GM12878 (cell line): ENCODE measurements around the gene AGT. TPM values are rescaled to one million over a fixed set of nuclear protein-coding genes. Genes with fewer than 3 reads are reported as not detected.

Experiments used
- ATAC-seq: fragments of 200-7000 bp; cut with Tn5 transposase; 3 replicates; pipeline ENCODE4 v1.9.1; 2020; ENCODE audit warnings: mild to moderate bottlenecking, moderate library complexity
- BruUV-seq: library from RNA; stranded (reverse); fragments of 400-500 nt; replicated peaks from 2 replicates; lab custom pipeline; 2021; lab: Mats Ljungman, UMichigan
- CTCF ChIA-PET: fragments of 300-600 bp; sonication (Branson Sonifier 250); formaldehyde crosslinking; extraction: SDS; loops from one replicate; lab custom pipeline; 2021; ENCODE audit warnings: inconsistent platforms; lab: Yijun Ruan, JAX
- POLR2A ChIA-PET: fragments of 350-600 bp; formaldehyde crosslinking; extraction: SDS; loops from one replicate; lab custom pipeline; 2021; ENCODE audit warnings: inconsistent platforms; lab: Charles Lee
- RAD21 ChIA-PET: fragments of 300-600 bp; sonication (Branson Sonifier 250); formaldehyde crosslinking; loops from one replicate; lab custom pipeline; 2023; ENCODE audit warnings: antibody characterized with exemption; ENCODE audit not compliant: unreplicated experiment; lab: Charles Lee
- SMC1A ChIA-PET: fragments of 300-600 bp; sonication (Branson Sonifier 250); formaldehyde crosslinking; loops from one replicate; lab custom pipeline; 2023; ENCODE audit not compliant: unreplicated experiment, uncharacterized antibody; lab: Charles Lee
- DNase-seq: peaks from one replicate; pipeline ENCODE4 v3.0.0-alpha.2; 2011; ENCODE audit warnings: low read depth, low spot score
- FAIRE-seq: peaks from 3 replicates; lab custom pipeline; 2011; peaks lifted over from hg19 to GRCh38; lab: Jason Lieb, UNC
- H2AFZ ChIP-seq: 2 replicates; pipeline ENCODE4 v1.6.0; 2011; ENCODE audit warnings: low read depth, low read length, control low read depth; ENCODE audit not compliant: control insufficient read depth
- H3K27ac ChIP-seq: 2 replicates; pipeline ENCODE4 v1.5.1; 2011; ENCODE audit warnings: control low read depth; ENCODE audit not compliant: control insufficient read depth, insufficient read depth
- H3K27me3 ChIP-seq, 2 experiments: replicated peaks in 1 of 2; 2 replicates each; pipeline versions ENCODE4 v1.6.0 to v1.6.1; 2011; ENCODE audit warnings: low read length in 1 of 2; ENCODE audit not compliant: control insufficient read depth in 2 of 2, insufficient read depth in 2 of 2
- H3K36me3 ChIP-seq, 2 experiments: 2 replicates each; pipeline ENCODE4 v1.5.1; 2011; ENCODE audit warnings: low read length in 1 of 2; ENCODE audit not compliant: control insufficient read depth in 2 of 2, insufficient read depth in 2 of 2
- H3K4me1 ChIP-seq: 2 replicates; pipeline ENCODE4 v1.6.1; 2011; ENCODE audit warnings: mild to moderate bottlenecking, low read length, moderate library complexity, mixed read lengths; ENCODE audit not compliant: control insufficient read depth, insufficient read depth
- H3K4me2 ChIP-seq: 2 replicates; pipeline ENCODE4 v1.6.0; 2011; ENCODE audit warnings: control low read depth; ENCODE audit not compliant: control insufficient read depth, insufficient read depth
- H3K4me3 ChIP-seq: fragments of 200-600 bp; sonication (generic); 2 replicates; pipeline ENCODE4 v1.5.1; 2016
- H3K79me2 ChIP-seq: 2 replicates; pipeline ENCODE4 v1.6.0; 2011; ENCODE audit warnings: low read length; ENCODE audit not compliant: control insufficient read depth, insufficient read depth
- H3K9ac ChIP-seq: 2 replicates; pipeline ENCODE4 v1.8.0; 2011; ENCODE audit warnings: low read length, control low read depth, mixed read lengths; ENCODE audit not compliant: control insufficient read depth, insufficient read depth
- H3K9me3 ChIP-seq: replicated peaks from 3 replicates; pipeline ENCODE4 v1.5.1; 2011; ENCODE audit warnings: mild to moderate bottlenecking, low read length; ENCODE audit not compliant: control insufficient read depth, insufficient read depth
- H4K20me1 ChIP-seq: 2 replicates; pipeline ENCODE4 v1.6.0; 2011; ENCODE audit not compliant: control insufficient read depth, insufficient read depth
- CEBPZ ChIP-seq: fragments of 150-350 bp; IDR thresholded peaks from 2 replicates; pipeline ENCODE4 v1.6.1; 2016; ENCODE audit warnings: low read depth, low read length
- GABPA ChIP-seq: IDR thresholded peaks from 2 replicates; pipeline ENCODE4 v1.6.1; 2014; ENCODE audit warnings: antibody characterized with exemption, low read depth, mild to moderate bottlenecking, inconsistent platforms
- HDGF ChIP-seq: fragments of 450-650 bp; IDR thresholded peaks from 2 replicates; pipeline ENCODE4 v1.6.1; 2016; ENCODE audit warnings: antibody characterized with exemption
- HSF1 ChIP-seq: fragments of 150-350 bp; IDR thresholded peaks from 2 replicates; pipeline ENCODE4 v1.6.1; 2014; ENCODE audit warnings: mild to moderate bottlenecking, low read depth, low read length
- IKZF1 ChIP-seq: fragments of 450-650 bp; conservative IDR thresholded peaks from 2 replicates; pipeline ENCODE4 v1.6.1; 2017; ENCODE audit warnings: antibody characterized with exemption, mild to moderate bottlenecking
- MAX ChIP-seq: IDR thresholded peaks from 2 replicates; pipeline ENCODE4 v1.6.1; 2012; ENCODE audit warnings: low read depth, low read length, improper control_type of control experiment
- MYB ChIP-seq: fragments of 150-350 bp; IDR thresholded peaks from 2 replicates; pipeline ENCODE4 v1.6.1; 2014; ENCODE audit warnings: mild to moderate bottlenecking, low read depth, low read length, borderline replicate concordance
- NR2C1 ChIP-seq: fragments of 450-650 bp; IDR thresholded peaks from 2 replicates; pipeline ENCODE4 v1.6.1; 2017; ENCODE audit warnings: antibody characterized with exemption, mild to moderate bottlenecking, moderate library complexity
- POLR2A ChIP-seq: IDR thresholded peaks from 2 replicates; pipeline ENCODE4 v1.6.1; 2011; ENCODE audit warnings: low read depth, mild to moderate bottlenecking, low read length
- RAD21 ChIP-seq: IDR thresholded peaks from 2 replicates; pipeline ENCODE4 v1.6.1; 2011; ENCODE audit warnings: mild to moderate bottlenecking, low read depth, low read length, moderate library complexity; ENCODE audit not compliant: insufficient read depth
- RELA ChIP-seq: fragments of 450-650 bp; IDR thresholded peaks from 2 replicates; pipeline ENCODE4 v1.8.0; 2014; ENCODE audit warnings: borderline replicate concordance; ENCODE audit not compliant: partially characterized antibody
- REST ChIP-seq: IDR thresholded peaks from 2 replicates; pipeline ENCODE4 v1.6.1; 2012; ENCODE audit warnings: mild to moderate bottlenecking, low read depth, low read length
- ZBED1 ChIP-seq: IDR thresholded peaks from 2 replicates; pipeline ENCODE4 v1.6.1; 2016; ENCODE audit warnings: borderline replicate concordance
- ZNF384 ChIP-seq: IDR thresholded peaks from 2 replicates; pipeline ENCODE4 v1.6.1; 2012; ENCODE audit warnings: low read depth, mild to moderate bottlenecking, low read length, improper control_type of control experiment, borderline replicate concordance
- ZNF622 ChIP-seq: fragments of 450-650 bp; IDR thresholded peaks from 2 replicates; pipeline ENCODE4 v1.6.1; 2017; ENCODE audit warnings: mild to moderate bottlenecking, inconsistent platforms
- WGBS: methylation state at CpG from one replicate; pipeline ENCODE4 v1.1.6; 2016; ENCODE audit warnings: low lambda C conversion rate; ENCODE audit not compliant: insufficient replicate concordance, insufficient coverage; ENCODE audit errors: missing lambda C conversion rate; 5-methylcytosine and 5-hydroxymethylcytosine counted together
- in situ Hi-C: fragments of 300-500 bp; cut with MboI; formaldehyde crosslinking; loops from 9 replicates; pipeline ENCODE4 v1.14.3; 2018; ENCODE audit warnings: mixed read lengths
- intact Hi-C: fragments of 100-400 bp; cut with micrococcal nuclease; formaldehyde crosslinking; loops from one replicate; pipeline ENCODE4 v1.14.2; 2022; ENCODE audit not compliant: unreplicated experiment
- polyA plus RNA-seq, 11 experiments: library from polyadenylated mRNA; depleted of rRNA in 4 of 11; unstranded in 6 of 11; stranded (reverse) in 5 of 11; fragments of >200 nt; fragmentation: Nextera tagmentation in 4 of 11; fragmentation: Illumina TruSeq in 1 of 11; extraction: Ambion mirVana in 4 of 11; extraction: Trizol in 1 of 11; gene quantifications; 1 replicate in 1 of 11; 2 replicates in 10 of 11; pipeline versions ENCODE4 v1.2.1 to v1.2.3, GENCODE V29; 2011 to 2016; ENCODE audit warnings: inconsistent platforms in 2 of 11, missing spikeins in 2 of 11, low read depth in 1 of 11
- total RNA-seq, 4 experiments: library from RNA; depleted of rRNA in 3 of 4; stranded (reverse); fragments of >200 nt in 3 of 4; fragmentation: Illumina TruSeq in 1 of 4; extraction: Trizol in 1 of 4; gene quantifications; 2 replicates each; pipeline versions ENCODE4 v1.2.1 to v1.2.3, GENCODE V29; 2013 to 2021

Gene AGT
- total and polyA plus RNA-seq, 10 of the 15 experiments (the other 5 are each of a cell fraction or from before 2014, with no cell fraction given) = 0.69 TPM; not detected in 9

- ChIA-PET POLR2A (no interaction called here), SMC1A (no interaction called here), CTCF (no interaction called here), RAD21 (no interaction called here)
- FAIRE-seq (no peak), ATAC-seq (no peak), DNase-seq (no peak)
- intact Hi-C loops = no loop called here
- H3K9me3 ChIP-seq = no peaks in the 10 kb centered on the region; the same call in 2 of the 3 replicates
- TF ChIP-seq ZBED1 = no peak
- no peak for TF ChIP-seq CEBPZ
- TF ChIP-seq GABPA = no peak
- TF ChIP-seq HDGF = no peak
- TF ChIP-seq MAX = no peak
- TF ChIP-seq HSF1 = no peak
- TF ChIP-seq REST = no peak
- no peak for TF ChIP-seq MYB
- no peak for TF ChIP-seq RELA
- no peak for TF ChIP-seq ZNF622
- no peak for TF ChIP-seq IKZF1
- no peak for TF ChIP-seq ZNF384
- TF ChIP-seq NR2C1 = no peak
- no peak for TF ChIP-seq RAD21
- TF ChIP-seq POLR2A = no peak
- 0% methylated on average over 1 of the region's 1 CpG for WGBS
- no peak overlapping the region for H3K4me2 ChIP-seq
- peaks cover 0 to 3% of the 10 kb centered on the region in 2 experiments; a peak in 2 of 4 replicates for H3K27me3 ChIP-seq
- H4K20me1 ChIP-seq = no peaks in the 10 kb centered on the region
- BruUV-seq = no TSS peak
- H3K79me2 ChIP-seq = no peaks in the 10 kb centered on the region
- no peak overlapping the region for H3K4me3 ChIP-seq
- no peak overlapping the region for H2AFZ ChIP-seq
- in situ Hi-C loops = no loop called here
- no peaks in the 10 kb centered on the region for H3K36me3 ChIP-seq
- H3K4me1 ChIP-seq = no peaks in the 10 kb centered on the region
- H3K9ac ChIP-seq = no peak overlapping the region
- H3K27ac ChIP-seq = no peak overlapping the region
These were observed 3.3 kb upstream of the AGT start for GRCh38 chr1:230717251-230717650.
